Limb (tissue), 2 donors: Measurements from ENCODE around the gene SP140L.
"Not testable (repeated sequence)": the region's sequence is repeated elsewhere in the genome, so short reads cannot be mapped to it uniquely, and the experiment has no call there.

ENCODE experiments used
- DNase-seq, 2 donors: peaks; one replicate each; pipeline ENCODE4 v3.0.0-alpha.2; 2016; ENCODE audit errors: extremely low spot score in 2 of 2

SP140L gene

DNA sequence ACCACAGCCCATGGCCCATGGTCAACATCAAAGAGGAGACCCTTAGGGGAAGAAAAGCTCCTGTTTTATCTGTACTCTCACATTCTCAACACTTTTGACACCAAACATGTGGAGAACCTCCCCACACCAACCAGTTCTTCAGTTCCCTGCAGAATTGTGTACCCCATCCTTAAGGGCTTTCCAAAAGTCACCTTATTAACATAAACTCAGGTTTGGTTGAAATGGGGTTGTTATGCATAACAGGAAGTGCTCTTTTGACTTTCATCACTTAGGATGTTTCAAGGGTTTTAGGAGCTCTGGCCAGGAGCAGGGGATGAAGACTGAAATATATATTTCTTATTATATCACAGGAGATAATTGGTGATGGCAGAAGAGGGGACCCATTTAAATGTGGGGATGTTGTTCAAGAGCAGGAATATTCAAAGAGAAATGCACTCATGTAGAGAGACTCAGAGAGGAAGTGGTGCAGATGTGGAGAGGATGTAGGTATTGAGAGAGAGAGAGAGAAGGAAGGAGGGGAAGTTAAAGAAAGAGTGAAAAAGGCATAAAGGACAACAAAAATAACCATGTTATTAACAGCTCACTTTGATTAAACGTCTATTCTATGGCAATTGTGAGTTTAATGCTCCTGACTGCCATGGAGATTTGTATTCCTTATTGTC is 35.2 kb downstream of the SP140L start:
- DNase-seq = no peak

DNA sequence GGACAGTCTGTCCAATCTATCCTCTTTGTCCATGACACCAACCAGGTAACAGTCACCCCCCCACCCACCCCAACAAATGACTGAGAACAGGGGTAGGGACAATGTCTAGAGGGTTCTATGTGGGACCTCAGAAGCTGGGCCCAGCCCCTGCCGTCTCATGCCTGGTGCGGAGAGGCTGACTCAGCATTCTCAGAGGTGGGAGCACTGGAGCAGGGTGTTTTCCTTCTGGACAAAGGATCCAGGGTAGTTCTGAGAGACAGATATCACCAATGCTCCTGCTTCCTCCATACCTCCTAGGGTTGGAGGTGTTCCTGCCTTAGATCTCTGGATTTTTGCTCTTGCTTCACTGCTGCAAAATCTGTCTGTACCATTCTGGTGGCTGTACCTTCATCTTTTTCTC is 55.1 kb downstream of the SP140L start:
- DNase-seq = no peak

DNA sequence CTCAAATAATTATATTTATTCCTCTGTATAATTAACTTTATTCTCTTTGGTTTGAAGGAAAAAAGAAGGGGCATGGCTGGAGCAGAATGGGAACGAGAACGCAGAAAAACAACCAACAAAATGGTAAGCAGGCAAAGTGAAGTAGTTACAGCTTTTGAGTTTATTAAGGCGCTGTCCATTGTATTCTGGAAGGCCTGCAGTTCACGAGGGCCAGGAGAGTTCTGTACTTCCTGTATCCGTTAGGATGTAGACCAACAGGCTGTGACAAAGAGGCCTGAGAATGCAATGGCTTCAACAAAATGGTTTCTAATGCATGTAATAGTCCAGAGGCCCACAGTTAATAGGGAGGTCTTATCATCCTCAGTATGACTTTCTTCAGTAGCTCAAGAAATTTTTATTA is 56.5 kb downstream of the SP140L start:
- DNase-seq = no peak

DNA sequence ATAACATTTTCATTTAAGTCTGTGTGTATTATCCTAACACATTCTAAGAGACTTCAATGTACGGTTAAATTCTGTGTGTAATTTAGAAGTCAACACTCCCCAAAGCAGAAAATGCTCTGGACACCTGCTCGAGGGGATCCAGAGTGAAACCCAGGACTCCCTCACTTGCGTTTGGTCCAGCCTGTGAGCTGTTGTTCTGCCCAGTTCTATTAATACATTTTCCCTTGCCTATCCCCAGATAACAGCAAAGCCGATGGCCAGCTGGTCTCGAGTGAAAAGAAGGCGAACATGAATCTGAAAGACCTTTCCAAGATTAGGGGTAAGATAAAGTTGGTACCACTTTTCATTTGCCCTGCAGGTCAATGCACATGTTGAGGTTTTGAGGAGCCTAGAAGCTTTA is 58.0 kb downstream of the SP140L start:
- no peak for DNase-seq

DNA sequence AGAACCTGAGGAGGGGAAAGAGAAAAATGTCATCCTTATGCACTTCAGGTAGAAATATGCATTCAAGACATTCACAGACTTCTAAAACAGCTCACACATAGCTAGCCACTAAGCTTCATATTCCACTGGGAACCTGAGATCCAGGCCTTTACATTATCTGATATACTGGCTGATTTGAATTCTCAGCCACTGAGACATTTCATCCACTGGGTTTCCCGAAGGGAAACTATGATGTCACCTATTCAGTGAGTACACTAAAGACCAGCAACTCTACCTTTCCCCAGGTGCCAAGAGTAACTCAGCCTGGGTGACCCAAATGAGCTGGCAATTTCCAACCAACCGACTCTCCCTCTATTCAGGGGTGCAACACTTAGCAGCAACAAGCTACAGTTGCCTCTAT is 67.3 kb downstream of the SP140L start:
- DNase-seq = no peak

DNA sequence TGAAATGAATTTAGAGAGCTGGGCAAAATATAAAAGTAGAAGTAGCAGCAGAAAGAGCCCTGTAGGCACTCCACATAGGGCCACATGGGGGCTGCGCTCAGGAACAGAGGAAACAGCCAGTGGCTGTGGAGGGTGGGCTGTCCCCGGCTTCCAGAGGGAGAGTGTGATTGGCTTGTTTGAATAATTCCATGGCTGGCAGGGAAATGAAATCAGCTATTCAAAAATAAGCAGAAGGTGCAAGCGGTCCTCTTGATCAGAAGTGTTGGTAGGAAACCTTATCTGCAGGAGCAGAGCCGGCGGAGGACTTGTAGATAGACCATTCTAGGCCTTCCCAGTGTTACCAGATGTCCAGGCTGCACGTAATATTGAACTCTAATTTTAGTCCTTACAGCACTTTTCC is 71.7 kb downstream of the SP140L start:
- DNase-seq = not testable (repeated sequence)

DNA sequence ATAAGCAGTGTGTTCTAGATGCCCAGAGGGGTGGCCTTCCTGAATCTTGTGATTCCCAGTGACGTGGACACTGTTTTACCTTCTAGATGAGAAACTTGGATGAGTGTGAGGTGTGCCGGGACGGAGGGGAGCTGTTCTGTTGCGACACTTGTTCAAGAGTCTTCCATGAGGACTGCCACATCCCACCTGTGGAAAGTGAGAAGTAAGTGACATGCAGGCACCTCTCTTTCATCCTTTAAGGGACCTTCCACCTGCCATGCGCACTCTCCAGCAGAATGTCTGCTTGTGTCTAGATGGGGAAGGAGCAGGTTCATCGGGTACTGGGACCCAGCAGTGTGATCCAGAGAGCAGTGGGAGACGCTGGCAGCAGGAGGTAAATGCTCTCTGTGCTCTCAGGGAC is 73.0 kb downstream of the SP140L start:
- DNase-seq = no peak

DNA sequence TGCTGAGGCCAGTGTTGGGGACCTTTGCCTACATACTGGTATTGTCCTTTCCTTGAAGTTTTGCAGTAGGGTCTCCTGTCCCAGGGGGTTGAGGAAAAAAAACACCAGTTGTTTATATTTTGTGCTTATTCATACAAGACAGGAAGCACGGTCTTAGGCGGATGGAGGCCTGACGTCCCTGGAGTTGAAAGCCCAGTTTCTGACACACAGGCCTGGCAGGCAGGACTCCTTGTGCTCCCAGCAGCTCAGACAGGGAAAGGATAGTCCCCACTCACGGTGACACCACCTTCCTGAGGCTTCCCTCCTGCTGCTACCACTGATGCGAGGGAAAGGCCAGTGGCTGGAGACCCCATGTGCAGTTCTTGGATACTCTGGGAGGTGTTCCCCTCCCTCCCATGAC is 73.5 kb downstream of the SP140L start:
- no peak for DNase-seq

DNA sequence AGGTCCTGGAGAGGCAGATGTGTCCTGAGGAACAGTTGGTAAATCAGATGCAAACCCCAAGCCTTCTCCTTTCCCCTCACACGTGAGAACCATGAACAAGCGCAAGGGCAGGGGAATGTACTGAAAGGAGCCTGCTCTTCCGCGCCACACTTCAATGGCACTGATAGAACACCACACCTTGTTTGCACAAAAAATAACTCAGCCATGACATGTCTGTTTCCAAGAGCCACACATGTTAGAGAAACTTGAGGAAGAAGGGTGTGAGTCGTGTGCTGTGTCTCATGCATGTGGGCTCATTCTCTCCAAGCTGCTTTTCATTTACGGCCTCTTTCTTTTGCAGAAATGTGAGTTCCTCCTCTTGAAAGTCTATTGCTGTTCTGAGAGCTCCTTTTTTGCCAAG is 74.0 kb downstream of the SP140L start:
- DNase-seq = not testable (repeated sequence)

DNA sequence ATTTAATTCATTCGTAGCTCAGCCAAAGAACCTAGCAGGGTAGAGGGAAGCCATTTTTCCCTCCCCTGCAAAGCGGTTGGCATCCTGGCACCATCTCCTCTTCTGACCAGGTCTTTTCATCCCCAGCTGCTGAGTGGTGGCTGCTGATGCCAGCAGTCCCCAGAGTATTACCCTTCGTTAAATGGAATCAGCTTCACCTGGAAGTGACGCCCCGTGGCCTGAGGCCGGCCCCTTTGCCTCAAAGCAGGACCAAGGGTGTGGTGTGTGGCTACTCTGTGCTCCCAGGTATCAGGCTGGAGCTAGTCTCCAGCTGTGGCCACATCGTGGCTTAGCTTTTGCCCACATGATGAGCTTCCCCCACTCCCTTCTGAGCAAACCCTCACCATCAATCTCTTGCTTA is 76.8 kb downstream of the SP140L start:
- no peak for DNase-seq

DNA sequence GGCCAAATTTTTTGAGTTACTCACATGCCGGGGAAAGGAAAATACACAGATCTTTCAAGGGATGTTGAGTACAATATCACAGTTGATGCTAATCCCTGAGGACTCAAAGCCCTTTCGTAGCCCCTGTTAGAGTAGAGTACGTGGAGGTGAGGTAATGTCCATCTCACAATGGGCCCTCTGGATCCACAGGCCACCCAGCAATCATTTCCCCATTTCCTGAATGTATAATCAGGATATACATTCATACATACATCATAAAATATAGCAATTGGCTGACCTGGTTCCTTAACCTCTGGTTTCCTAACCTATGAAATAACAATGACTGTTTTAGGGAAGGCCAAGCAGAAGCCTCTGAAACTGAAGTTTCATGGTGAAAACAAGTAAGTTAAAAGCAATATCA is 78.8 kb downstream of the SP140L start:
- no peak for DNase-seq

DNA sequence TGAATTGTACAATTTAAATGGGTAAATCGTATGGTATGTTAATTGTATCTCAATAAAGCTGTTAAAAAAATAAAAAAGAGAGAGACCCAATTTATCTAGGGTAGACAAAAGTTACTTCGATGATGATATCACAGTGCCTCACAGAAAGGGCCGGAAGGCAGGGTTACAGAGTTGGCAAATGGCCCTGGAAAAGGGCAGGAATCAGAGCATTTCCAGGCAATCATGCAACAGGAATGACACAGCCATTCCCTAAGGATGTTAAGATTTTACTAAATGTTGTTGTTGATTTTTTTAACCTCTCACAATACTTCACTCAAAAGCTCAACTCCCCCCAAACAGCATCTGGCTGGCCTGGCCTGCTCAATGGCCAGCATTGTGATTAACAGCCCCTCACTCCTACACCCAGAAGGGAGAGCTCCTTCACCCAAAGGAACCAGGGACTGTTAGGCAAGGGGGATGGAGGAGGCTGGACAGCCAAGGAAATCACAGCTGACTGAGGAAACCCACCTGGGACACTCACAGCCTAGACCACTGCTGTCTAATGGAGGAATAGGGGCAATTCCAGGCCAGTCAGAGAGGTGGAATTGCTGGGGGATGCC is 81.3 kb downstream of the SP140L start:
- DNase-seq = no peak

DNA sequence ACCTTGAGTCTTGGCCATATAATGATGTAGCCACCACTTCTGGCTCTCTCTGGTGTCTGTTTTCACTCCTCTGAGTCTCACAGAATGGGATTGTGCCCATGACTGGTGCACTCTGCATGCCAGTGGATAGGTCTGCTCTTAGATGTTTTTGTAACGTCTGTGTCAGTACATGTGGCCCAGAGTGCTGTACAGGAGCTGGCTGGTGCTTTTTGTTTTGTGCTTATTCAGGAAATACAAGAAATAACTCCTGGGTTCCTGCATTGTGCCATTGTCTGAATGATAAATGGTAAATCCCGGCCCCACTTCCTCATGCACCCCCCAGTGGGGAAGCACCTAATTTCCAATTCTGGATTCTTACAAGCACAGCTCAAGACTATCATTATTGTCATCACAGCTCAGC is 82.3 kb downstream of the SP140L start:
- DNase-seq = not testable (repeated sequence)

DNA sequence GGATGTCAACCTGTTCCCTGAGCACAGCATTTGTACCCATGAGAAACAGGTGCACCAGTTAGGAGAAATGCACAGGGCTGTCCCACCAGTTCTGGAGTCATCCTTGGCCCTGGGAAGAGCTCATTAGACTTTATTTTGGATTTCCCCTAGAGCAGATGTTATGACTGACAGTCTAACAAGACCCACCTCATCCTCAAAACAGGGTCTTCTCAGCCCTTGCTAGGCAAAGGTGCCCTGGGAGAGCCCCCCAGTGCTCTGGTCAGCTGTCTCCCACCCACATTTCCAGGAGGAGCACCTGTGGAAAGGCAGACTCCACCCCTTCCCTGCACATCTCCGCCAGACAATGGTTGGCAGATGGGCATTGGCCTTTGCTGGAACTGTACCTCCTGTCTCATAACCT is 83.3 kb downstream of the SP140L start:
- DNase-seq = no peak

DNA sequence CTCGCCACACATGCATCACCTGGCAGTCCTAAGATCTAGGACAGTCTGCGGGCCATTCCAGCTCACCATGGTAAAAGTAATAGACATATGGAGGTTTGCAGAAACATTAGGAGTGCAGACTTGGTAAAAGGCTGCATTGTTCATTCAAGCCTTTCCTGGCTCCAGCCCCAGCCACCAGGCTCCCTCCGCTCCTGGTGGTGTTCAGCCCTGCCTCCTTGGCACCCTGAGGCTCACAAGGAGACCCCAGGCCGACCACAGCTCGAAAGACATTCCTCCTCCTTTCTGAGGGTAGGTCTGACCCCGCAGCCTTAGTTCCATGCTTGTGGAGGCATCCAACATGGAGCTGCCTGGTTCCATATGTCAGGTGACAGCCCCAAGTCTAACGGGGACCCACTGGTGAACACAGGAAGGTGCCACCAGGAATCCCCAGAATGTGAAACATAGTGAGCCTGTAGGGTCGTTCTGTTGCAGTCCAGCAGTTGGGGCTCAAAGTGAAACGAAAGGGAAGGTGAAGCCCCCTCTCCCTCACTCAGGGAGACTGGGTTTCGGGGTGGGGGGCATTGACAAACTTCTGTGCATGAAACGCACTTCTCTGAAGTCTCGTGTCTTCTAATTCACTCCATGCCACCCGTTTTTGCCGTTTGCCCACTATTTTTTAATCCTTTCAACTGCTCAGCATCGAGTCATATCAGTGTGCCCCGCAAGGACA is 84.0 kb downstream of the SP140L start:
- DNase-seq = no peak

DNA sequence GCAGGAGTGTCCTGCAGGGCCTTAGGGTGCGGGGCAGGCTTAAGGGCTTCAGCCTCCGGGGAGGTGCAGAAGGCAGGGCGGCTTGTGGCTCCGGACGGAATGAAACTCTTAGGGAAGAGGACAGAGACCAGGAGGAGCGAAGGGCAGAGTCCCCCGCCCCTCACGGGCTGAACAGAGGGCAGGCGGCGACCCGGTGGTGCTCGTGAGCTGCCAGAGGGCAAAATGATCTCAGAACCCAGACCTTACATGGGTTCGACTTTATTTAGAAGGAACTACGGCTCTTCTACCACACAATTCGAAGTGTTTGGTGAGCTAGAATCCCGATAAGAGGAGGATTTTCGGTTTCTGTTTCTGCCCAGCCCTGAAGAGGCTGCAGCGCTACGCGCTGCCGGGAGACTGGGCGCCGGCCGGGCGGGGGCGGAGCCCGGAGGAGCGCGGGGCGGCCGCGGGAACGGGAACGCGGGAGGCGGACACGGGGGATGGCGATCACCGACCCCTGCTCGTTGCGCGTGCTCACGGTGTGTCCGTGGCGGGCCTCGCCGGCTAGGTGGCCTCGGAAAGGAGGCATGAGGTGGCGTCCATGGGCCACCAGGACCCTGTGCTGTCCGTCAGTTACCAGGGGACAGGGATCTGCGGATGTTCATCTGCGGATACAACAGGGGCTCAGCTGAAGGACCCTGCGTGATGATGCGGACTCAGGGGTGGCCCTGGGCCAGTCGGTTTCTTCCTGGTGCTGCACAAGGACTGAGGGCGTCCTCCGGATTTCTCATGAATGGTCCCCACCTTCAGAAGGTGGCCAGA is 84.8 kb downstream of the SP140L start:
- DNase-seq = peak; percentile 4 to 75

DNA sequence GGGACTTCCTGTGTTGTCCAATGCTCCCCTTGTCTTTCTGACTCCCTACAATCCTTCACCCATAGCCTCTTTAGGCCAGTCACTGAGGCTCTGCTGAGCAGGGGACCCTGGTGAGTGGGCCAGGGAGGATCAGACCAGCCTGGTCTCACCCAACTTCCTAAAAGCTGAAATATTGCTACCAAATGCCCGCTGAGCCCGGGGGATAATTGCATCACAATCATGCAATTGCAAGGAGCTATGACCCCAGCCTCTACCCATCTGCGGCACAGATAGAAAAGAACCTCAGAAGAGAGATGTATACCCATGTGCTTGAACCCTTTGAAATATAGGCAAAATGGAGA is 85.3 kb downstream of the SP140L start:
- DNase-seq = no peak

DNA sequence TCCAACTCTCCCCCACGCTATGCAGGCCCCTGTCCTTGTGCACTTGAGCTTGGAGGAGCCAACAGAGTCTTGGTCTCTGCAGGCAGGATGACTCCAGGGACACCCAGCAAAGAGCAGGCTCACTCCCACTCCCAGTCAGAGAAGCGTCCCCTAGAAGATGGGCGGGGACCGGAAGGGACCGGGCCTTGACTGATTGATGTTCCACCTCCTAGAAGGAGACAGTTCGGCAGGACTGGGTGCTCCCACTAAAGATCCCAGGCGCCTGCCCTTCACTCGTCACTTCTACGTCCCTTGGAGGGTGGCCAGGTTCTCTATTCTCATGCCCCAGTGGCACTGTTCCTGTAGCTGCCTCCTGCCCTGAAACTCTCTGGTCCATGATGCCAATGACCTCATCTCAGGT is 85.9 kb downstream of the SP140L start:
- no peak for DNase-seq

DNA sequence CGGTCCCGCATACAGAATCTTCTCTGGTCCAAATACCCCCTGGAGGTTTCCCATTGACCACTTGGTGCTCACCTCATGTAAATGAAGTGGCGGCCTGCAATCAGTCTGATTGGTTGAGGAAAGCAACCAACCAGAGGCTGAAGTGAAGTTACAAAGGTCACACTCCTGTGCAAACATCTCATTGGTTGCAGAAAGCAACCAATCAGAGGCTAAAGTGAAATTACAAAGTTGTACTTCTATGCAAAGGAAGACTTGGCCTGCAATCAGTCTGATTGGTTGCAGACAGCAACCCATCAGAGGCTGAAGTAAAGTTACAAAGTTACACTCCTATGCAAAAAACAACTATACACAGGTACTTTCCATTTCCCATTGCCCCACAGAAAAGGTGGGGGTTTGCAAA is 86.5 kb downstream of the SP140L start:
- DNase-seq = no peak

DNA sequence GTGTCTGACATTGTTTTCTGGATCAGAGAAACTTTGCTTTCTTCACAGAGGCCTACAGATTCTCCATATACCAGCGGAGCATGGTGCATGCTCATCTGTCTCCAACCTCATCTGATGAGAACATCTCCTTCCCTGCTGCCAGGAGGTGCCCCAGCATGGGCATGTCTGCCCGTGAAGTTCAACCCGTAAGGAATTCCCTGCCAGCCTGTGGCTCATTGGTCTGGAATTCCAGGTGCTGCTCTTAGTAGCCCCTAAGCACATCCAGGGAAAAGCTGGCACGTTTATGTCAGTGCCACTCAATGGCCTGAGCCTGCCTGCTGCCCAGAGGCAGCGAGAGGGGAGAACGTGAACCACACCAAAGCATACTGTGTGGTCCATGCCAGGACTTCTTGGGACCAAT is 87.3 kb downstream of the SP140L start:
- DNase-seq = no peak

DNA sequence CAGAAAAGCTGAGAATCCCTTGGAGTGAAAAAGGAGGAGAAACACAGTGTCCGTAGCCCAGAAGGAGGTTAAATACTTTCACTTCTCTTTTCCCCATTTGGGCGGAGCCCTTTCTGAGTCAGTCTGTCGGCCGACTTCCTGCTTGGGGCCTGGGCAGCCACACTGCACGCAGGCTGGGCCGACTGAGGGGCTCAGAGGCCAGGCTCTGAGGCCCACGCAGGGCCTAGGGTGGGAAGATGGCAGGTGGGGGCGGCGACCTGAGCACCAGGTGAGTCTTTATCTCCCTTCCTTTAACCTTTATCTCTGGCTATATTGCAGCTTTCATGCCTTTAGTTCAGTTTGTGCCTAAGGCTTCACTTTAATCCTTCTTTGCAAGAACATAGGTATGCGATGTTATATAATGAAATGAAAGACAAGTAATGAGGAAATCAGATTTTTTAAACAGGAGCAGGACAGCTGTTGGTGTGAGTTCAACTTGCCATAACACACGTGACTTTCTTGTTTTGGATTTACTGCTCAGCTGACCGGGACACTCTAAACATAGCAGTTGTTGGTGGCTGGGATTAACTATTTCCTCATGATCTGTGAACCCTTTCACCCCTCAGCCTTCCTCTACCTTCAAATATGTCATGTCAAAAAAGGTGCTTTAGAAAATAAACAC is 89.2 kb downstream of the SP140L start, which contains the start of gene SP100:
Gene SP100, plus strand, starts transcription at position 141 of the 661 bp plus-strand sequence. Its CDS starts 96 bp downstream, at position 237.
- DNase-seq = peak in 1 of 2 donors; percentile 32

DNA sequence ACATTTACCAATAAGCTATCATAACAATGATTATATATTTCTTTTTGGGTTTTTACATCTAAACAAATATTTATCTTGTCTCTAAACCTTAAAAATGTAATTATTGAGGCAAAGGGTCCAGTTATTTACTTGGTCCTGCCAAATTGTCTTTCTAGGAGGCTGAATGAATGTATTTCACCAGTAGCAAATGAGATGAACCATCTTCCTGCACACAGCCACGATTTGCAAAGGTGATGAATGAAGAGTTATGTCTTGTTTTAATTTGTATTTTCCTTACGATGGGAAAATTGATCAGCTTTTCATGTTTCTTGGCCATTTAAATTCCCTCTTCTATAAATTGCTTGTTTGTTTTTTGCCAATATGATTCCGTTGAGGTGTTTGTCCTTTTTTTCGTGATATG is 90.4 kb downstream of the SP140L start:
- no peak for DNase-seq
